Camera-type eye (tissue), 1 donor: ENCODE data around the gene IL1RL1. TPM values are rescaled to one million over a fixed set of nuclear protein-coding genes. Genes with fewer than 3 reads are reported as not detected.

Experiments
- total RNA-seq: library from RNA; depleted of rRNA; stranded (reverse); fragments of >200 nt; gene quantifications from one replicate; pipeline ENCODE4 v1.2.3, GENCODE V29; 2014

The IL1RL1 gene
- 4.3 TPM for total RNA-seq

DNA sequence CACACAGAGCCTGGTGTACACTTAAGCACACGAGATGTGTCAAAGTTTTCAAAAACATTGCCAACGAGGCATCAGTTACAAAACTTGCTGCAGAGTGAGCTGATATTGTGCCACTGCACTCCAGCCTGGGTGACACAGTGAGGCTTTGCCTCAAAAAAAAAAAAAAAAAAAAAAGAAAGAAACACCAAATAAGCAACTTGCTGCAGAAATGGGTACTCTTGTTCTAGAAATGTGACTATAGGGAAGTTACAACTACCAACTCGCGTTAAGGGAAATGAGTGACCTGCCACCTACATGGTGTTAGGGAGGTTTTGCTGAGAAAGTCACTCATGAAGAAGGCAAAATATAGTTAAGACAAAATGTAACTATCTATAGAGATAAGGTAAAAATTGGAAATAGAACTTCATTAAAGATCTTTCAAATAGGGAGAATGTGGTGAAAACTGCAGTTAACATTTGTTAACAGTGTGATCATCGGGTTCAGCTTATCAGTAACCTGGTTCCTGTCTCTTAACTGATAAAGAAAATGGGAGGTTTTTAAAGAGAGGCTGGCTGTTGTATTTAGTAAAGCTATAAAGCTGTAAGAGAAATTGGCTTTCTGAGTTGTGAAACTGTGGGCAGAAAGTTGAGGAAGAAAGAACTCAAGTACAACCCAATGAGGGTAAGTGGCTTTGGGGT is at the start of gene IL1RL1:
IL1RL1 (plus strand) TSS at position 600 of the 677 bp plus-strand sequence. CDS start 26,702 bp downstream, outside the sequence.

GRCh38 chr2:102355526-102356380 is 44.4 kb downstream of the IL1RL1 start, which contains the start of gene IL18R1:
Gene IL18R1 (plus strand): TSS chr2:102355796. CDS start chr2:102362661, 6,865 bp downstream.

Other genes starting within 250 kb of the IL1RL1 start
- gene IL1R1, start 168.8 kb upstream of the IL1RL1 start, total RNA-seq = 19.4 TPM
- 1.4 TPM for gene IL1RL2, start 124.5 kb upstream of the IL1RL1 start, total RNA-seq
- gene IL18R1, start 44.2 kb downstream of the IL1RL1 start, total RNA-seq = 1.6 TPM
- 0.33 TPM for gene IL18RAP, start 111.6 kb downstream of the IL1RL1 start, total RNA-seq
- gene SLC9A4, start 161.7 kb downstream of the IL1RL1 start, total RNA-seq = 0.55 TPM